ELR (cell line): Measurements from ENCODE around the gene LDLRAD4.
A peak's percentile ranks its signal among the peaks of the same experiment; 100 is the strongest.

Experiments used
- DNase-seq: peaks from one replicate; pipeline ENCODE4 v3.0.0-alpha.2; 2015; ENCODE audit warnings: low read depth

LDLRAD4 gene

GRCh38 chr18:13406736-13407135 is 188.2 kb downstream of the LDLRAD4 start:
- DNase-seq, result no peak

- DNase-seq, result no peak
Measured at GRCh38 chr18:13407484-13407883, 188.9 kb downstream of the LDLRAD4 start.

- no peak for DNase-seq
Measured at GRCh38 chr18:13409026-13409425, 190.5 kb downstream of the LDLRAD4 start.

GRCh38 chr18:13409997-13410396 is 191.4 kb downstream of the LDLRAD4 start:
- DNase-seq, result no peak

GRCh38 chr18:13410471-13410870 is 191.9 kb downstream of the LDLRAD4 start:
- DNase-seq, result no peak

- no peak for DNase-seq
Measured at GRCh38 chr18:13412017-13412416, 193.5 kb downstream of the LDLRAD4 start.

- no peak for DNase-seq
Measured at GRCh38 chr18:13412901-13413300, 194.3 kb downstream of the LDLRAD4 start.

GRCh38 chr18:13414102-13414501 is 195.5 kb downstream of the LDLRAD4 start:
- DNase-seq, result no peak

GRCh38 chr18:13414521-13414920 is 196.0 kb downstream of the LDLRAD4 start:
- DNase-seq, result no peak

- DNase-seq, result no peak
Measured at GRCh38 chr18:13415736-13416135, 197.2 kb downstream of the LDLRAD4 start.

GRCh38 chr18:13416208-13416607 is 197.6 kb downstream of the LDLRAD4 start:
- no peak for DNase-seq

GRCh38 chr18:13416848-13417247 is 198.3 kb downstream of the LDLRAD4 start:
- DNase-seq, result no peak

GRCh38 chr18:13418013-13418710 is 199.6 kb downstream of the LDLRAD4 start:
- no peak for DNase-seq

GRCh38 chr18:13420969-13421686 is 202.6 kb downstream of the LDLRAD4 start:
- no peak for DNase-seq

- no peak for DNase-seq
Measured at GRCh38 chr18:13422541-13423147, 204.1 kb downstream of the LDLRAD4 start.

- no peak for DNase-seq
Measured at GRCh38 chr18:13423352-13423751, 204.8 kb downstream of the LDLRAD4 start.

- DNase-seq, result no peak
Measured at GRCh38 chr18:13424363-13424762, 205.8 kb downstream of the LDLRAD4 start.

- DNase-seq, result peak; percentile 3
Measured at GRCh38 chr18:13425357-13426091, 207.0 kb downstream of the LDLRAD4 start.

- DNase-seq, result no peak
Measured at GRCh38 chr18:13427354-13427753, 208.8 kb downstream of the LDLRAD4 start.

- DNase-seq, result no peak
Measured at GRCh38 chr18:13428319-13428718, 209.8 kb downstream of the LDLRAD4 start.

- no peak for DNase-seq
Measured at GRCh38 chr18:13429016-13429415, 210.5 kb downstream of the LDLRAD4 start.

- DNase-seq, result no peak
Measured at GRCh38 chr18:13429884-13430510, 211.4 kb downstream of the LDLRAD4 start.
